ENCODE results near the gene CRIM1. TPM values are rescaled to one million over a fixed set of nuclear protein-coding genes. Genes with fewer than 3 reads are reported as not detected.

Gene CRIM1
- total RNA-seq, 1 donor from 2014 or later: 25.8 TPM

GRCh38 chr2:36374585-36374984 lies 19.0 kb downstream of the CRIM1 start:
- Mint-ChIP-seq H3K4me1 (ENCODE audit: low read depth) (peaks cover 27% of the 10 kb centered on the region), H3K4me3 (ENCODE audit: low read depth) (no peak overlapping the region), H3K9me3 (ENCODE audit: low read depth) (no peaks in the 10 kb centered on the region), H3K36me3 (ENCODE audit: insufficient read depth) (no peaks in the 10 kb centered on the region), H3K27ac (no peak overlapping the region), H3K27me3 (no peaks in the 10 kb centered on the region)
- DNase-seq (ENCODE audit: low spot score, unreplicated experiment): no peak
- TF ChIP-seq CTCF (IDR thresholded peaks at IDR 0.05; ENCODE audit: unreplicated experiment): no peak

- peaks cover 19% of the 10 kb centered on the region for H3K4me1 Mint-ChIP-seq (ENCODE audit: low read depth)
- no peaks in the 10 kb centered on the region for H3K9me3 Mint-ChIP-seq (ENCODE audit: low read depth)
- H3K4me3 Mint-ChIP-seq (ENCODE audit: low read depth): no peak overlapping the region
- no peak for TF ChIP-seq CTCF (IDR thresholded peaks at IDR 0.05; ENCODE audit: unreplicated experiment)
- no peaks in the 10 kb centered on the region for H3K36me3 Mint-ChIP-seq (ENCODE audit: insufficient read depth)
- DNase-seq (ENCODE audit: low spot score, unreplicated experiment): no peak
- peak overlapping the region; percentile 0 for H3K27ac Mint-ChIP-seq
- H3K27me3 Mint-ChIP-seq: no peaks in the 10 kb centered on the region
These were observed 20.8 kb downstream of the CRIM1 start for GRCh38 chr2:36376319-36376765.

- no peak overlapping the region for H3K27ac Mint-ChIP-seq
- TF ChIP-seq CTCF (IDR thresholded peaks at IDR 0.05; ENCODE audit: unreplicated experiment): no peak
- DNase-seq (ENCODE audit: low spot score, unreplicated experiment): no peak
These were observed 21.6 kb downstream of the CRIM1 start for GRCh38 chr2:36376992-36377738.

GRCh38 chr2:36379710-36380448 lies 24.3 kb downstream of the CRIM1 start:
- Mint-ChIP-seq H3K36me3 (ENCODE audit: insufficient read depth) (no peaks in the 10 kb centered on the region), H3K4me3 (ENCODE audit: low read depth) (no peak overlapping the region), H3K9me3 (ENCODE audit: low read depth) (no peaks in the 10 kb centered on the region), H3K27ac (no peak overlapping the region), H3K27me3 (no peaks in the 10 kb centered on the region), H3K4me1 (ENCODE audit: low read depth) (peaks cover 9% of the 10 kb centered on the region)
- no peak for TF ChIP-seq CTCF (IDR thresholded peaks at IDR 0.05; ENCODE audit: unreplicated experiment)
- no peak for DNase-seq (ENCODE audit: low spot score, unreplicated experiment)

More at GRCh38 chr2:36376992-36377738, 21.6 kb downstream of the CRIM1 start:
- Mint-ChIP-seq H3K36me3 (ENCODE audit: insufficient read depth) (no peaks in the 10 kb centered on the region), H3K4me3 (ENCODE audit: low read depth) (no peak overlapping the region), H3K27me3 (no peaks in the 10 kb centered on the region), H3K9me3 (ENCODE audit: low read depth) (no peaks in the 10 kb centered on the region), H3K4me1 (ENCODE audit: low read depth) (peaks cover 13% of the 10 kb centered on the region)

- DNase-seq (ENCODE audit: low spot score, unreplicated experiment): no peak
- H3K4me1 Mint-ChIP-seq (ENCODE audit: low read depth): peaks cover 9% of the 10 kb centered on the region
- no peak for TF ChIP-seq CTCF (IDR thresholded peaks at IDR 0.05; ENCODE audit: unreplicated experiment)
- H3K27ac Mint-ChIP-seq: no peak overlapping the region
- H3K36me3 Mint-ChIP-seq (ENCODE audit: insufficient read depth): no peaks in the 10 kb centered on the region
- no peak overlapping the region for H3K4me3 Mint-ChIP-seq (ENCODE audit: low read depth)
- H3K27me3 Mint-ChIP-seq: no peaks in the 10 kb centered on the region
- H3K9me3 Mint-ChIP-seq (ENCODE audit: low read depth): no peaks in the 10 kb centered on the region
These were observed 25.3 kb downstream of the CRIM1 start for GRCh38 chr2:36380624-36381481.

Measured in progenitor cell of endocrine pancreas (in vitro differentiated cells).